Right atrium auricular region (tissue), 2 donors: ENCODE results near the gene MYOM3. TPM values are rescaled to one million over a fixed set of nuclear protein-coding genes. Genes with fewer than 3 reads are reported as not detected.
A peak's percentile ranks its signal among the peaks of the same experiment; 100 is the strongest.

Experiments used
- DNase-seq: peaks from one replicate; pipeline ENCODE4 v3.0.0-alpha.2; 2019; ENCODE audit warnings: low spot score
- H3K27ac ChIP-seq, 2 donors: fragments of 200-600 bp; sonication (generic); 1 replicate in 1 of 2; 2 replicates in 1 of 2; pipeline ENCODE4 v1.5.1; 2016 to 2019
- H3K27me3 ChIP-seq, 2 donors: fragments of 200-600 bp; sonication (generic); one replicate each; pipeline versions ENCODE4 v1.5.1 to v1.6.0; 2017 to 2019
- H3K36me3 ChIP-seq: fragments of 200-600 bp; sonication (generic); one replicate; pipeline ENCODE4 v1.5.1; 2016
- H3K4me1 ChIP-seq, 2 donors: fragments of 200-600 bp; sonication (generic); one replicate each; pipeline versions ENCODE4 v1.5.1 to v1.6.0; 2017 to 2019
- H3K4me3 ChIP-seq, 2 donors: fragments of 200-600 bp; sonication (generic); 1 replicate in 1 of 2; 2 replicates in 1 of 2; pipeline ENCODE4 v1.5.1; 2017 to 2019; ENCODE audit warnings: mild to moderate bottlenecking in 1 of 2, moderate library complexity in 1 of 2
- H3K9me3 ChIP-seq, 2 donors: fragments of 200-600 bp; sonication (generic); one replicate each; pipeline ENCODE4 v1.5.1; 2019
- CTCF ChIP-seq, 2 donors: fragments of 200-600 bp; sonication (generic); IDR thresholded peaks; one replicate each; pipeline ENCODE4 v1.5.1; 2019; ENCODE audit warnings: antibody characterized with exemption in 2 of 2
- total RNA-seq, 2 donors: library from RNA; depleted of rRNA; stranded (reverse); fragments of >200 nt; gene quantifications; one replicate each; pipeline ENCODE4 v1.1.0, GENCODE V29; 2016

The MYOM3 gene
- total RNA-seq, 2 donors from 2014 or later, result 98.7 to 241 TPM

- TF ChIP-seq CTCF (IDR thresholded peaks at IDR 0.05), result peak in 1 of 2 donors; percentile 33
- Histone ChIP-seq H3K4me1 (peaks cover 0 to 14% of the 10 kb centered on the region in 2 donors), H3K27me3 (no peaks in the 10 kb centered on the region), H3K36me3 (no peaks in the 10 kb centered on the region), H3K4me3 (no peak overlapping the region), H3K9me3 (no peaks in the 10 kb centered on the region), H3K27ac (no peak overlapping the region)
- DNase-seq, result no peak
These were observed 43.3 kb upstream of the MYOM3 start for GRCh38 chr1:24155011-24155782.

- peaks cover 0 to 20% of the 10 kb centered on the region in 2 donors for H3K4me1 ChIP-seq
- no peaks in the 10 kb centered on the region for H3K9me3 ChIP-seq
- no peaks in the 10 kb centered on the region for H3K27me3 ChIP-seq
- H3K4me3 ChIP-seq, result no peak overlapping the region
- no peak overlapping the region for H3K27ac ChIP-seq
- H3K36me3 ChIP-seq, result no peaks in the 10 kb centered on the region
- no peak for TF ChIP-seq CTCF (IDR thresholded peaks at IDR 0.05)
- DNase-seq, result no peak
These were observed 42.3 kb upstream of the MYOM3 start for GRCh38 chr1:24154215-24154614.

GRCh38 chr1:24152631-24153494 is 40.9 kb upstream of the MYOM3 start:
- H3K27me3 ChIP-seq, result no peaks in the 10 kb centered on the region
- DNase-seq, result no peak
- H3K27ac ChIP-seq, result peak overlapping the region in 1 of 2 donors; percentile 42
- H3K36me3 ChIP-seq, result no peaks in the 10 kb centered on the region
- TF ChIP-seq CTCF (IDR thresholded peaks at IDR 0.05), result no peak
- H3K9me3 ChIP-seq, result no peaks in the 10 kb centered on the region
- H3K4me3 ChIP-seq, result no peak overlapping the region
- peaks cover 0 to 16% of the 10 kb centered on the region in 2 donors for H3K4me1 ChIP-seq

GRCh38 chr1:24151175-24151533 is 39.2 kb upstream of the MYOM3 start:
- peak overlapping the region in 1 of 2 donors; percentile 60 for H3K27ac ChIP-seq
- H3K9me3 ChIP-seq, result no peaks in the 10 kb centered on the region
- no peaks in the 10 kb centered on the region for H3K36me3 ChIP-seq
- no peak for DNase-seq
- no peak for TF ChIP-seq CTCF (IDR thresholded peaks at IDR 0.05)
- no peak overlapping the region for H3K4me3 ChIP-seq
- H3K4me1 ChIP-seq, result peaks cover 0 to 11% of the 10 kb centered on the region in 2 donors
- H3K27me3 ChIP-seq, result no peaks in the 10 kb centered on the region

- Histone ChIP-seq H3K36me3 (no peaks in the 10 kb centered on the region), H3K4me3 (peak overlapping the region in 1 of 2 donors; percentile 22)
These were observed 38.6 kb upstream of the MYOM3 start for GRCh38 chr1:24150234-24151174.

More at GRCh38 chr1:24150234-24151174, 38.6 kb upstream of the MYOM3 start:
- H3K4me1 ChIP-seq, result peaks cover 0 to 11% of the 10 kb centered on the region in 2 donors
- peak overlapping the region in 1 of 2 donors; percentile 60 for H3K27ac ChIP-seq
- H3K27me3 ChIP-seq, result no peaks in the 10 kb centered on the region
- H3K9me3 ChIP-seq, result no peaks in the 10 kb centered on the region
- peak; percentile 93 for DNase-seq
- TF ChIP-seq CTCF (IDR thresholded peaks at IDR 0.05), result peak; percentile 73 to 89
